ENCODE data around the gene WDR93. TPM values are rescaled to one million over a fixed set of nuclear protein-coding genes. Genes with fewer than 3 reads are reported as not detected.
A peak's percentile ranks its signal among the peaks of the same experiment; 100 is the strongest.

The WDR93 gene
- polyA plus RNA-seq, 4 donors: 0.09 to 0.19 TPM; not detected in 2

GRCh38 chr15:89649013-89649625, 41.5 kb upstream of the WDR93 start:
- H3K4me3 ChIP-seq (ENCODE audit: low read depth in 1 of 3, low read length in 3 of 3): no peak overlapping the region
- peaks cover 0 to 9% (median 0%) of the 10 kb centered on the region in 3 donors for H3K36me3 ChIP-seq (ENCODE audit: control insufficient read depth in 3 of 3, insufficient read depth in 2 of 3, low read depth in 1 of 3, low read length in 3 of 3)
- WGBS, 3 donors: 87 to 97% (median 94%) methylated on average over 35 to 37 of the region's 37 CpGs
- peaks cover 0 to 8% (median 2%) of the 10 kb centered on the region in 3 donors for H3K27me3 ChIP-seq (ENCODE audit: control insufficient read depth in 3 of 3, insufficient read depth in 3 of 3, low read length in 3 of 3)
- FAIRE-seq: no peak
- no peak overlapping the region for H3K27ac ChIP-seq (ENCODE audit: low read depth in 1 of 3, low read length in 2 of 3)
- no peaks in the 10 kb centered on the region for H3K9me3 ChIP-seq (ENCODE audit: control insufficient read depth in 2 of 2, insufficient read depth in 1 of 2, low read depth in 1 of 2, low read length in 1 of 2)
- no peaks in the 10 kb centered on the region for H3K4me1 ChIP-seq (ENCODE audit: control insufficient read depth in 3 of 3, insufficient read depth in 2 of 3, low read depth in 1 of 3, low read length in 2 of 3)
- no peak for DNase-seq

- FAIRE-seq (no peak), DNase-seq (no peak)
- H3K4me1 ChIP-seq (ENCODE audit: control insufficient read depth in 3 of 3, insufficient read depth in 2 of 3, low read depth in 1 of 3, low read length in 2 of 3): no peaks in the 10 kb centered on the region
- H3K4me3 ChIP-seq (ENCODE audit: low read depth in 1 of 3, low read length in 3 of 3): no peak overlapping the region
- WGBS, 3 donors: 92 to 95% (median 94%) methylated on average over 15 of the region's 15 CpGs
- peaks cover 0 to 9% (median 0%) of the 10 kb centered on the region in 3 donors for H3K36me3 ChIP-seq (ENCODE audit: control insufficient read depth in 3 of 3, insufficient read depth in 2 of 3, low read depth in 1 of 3, low read length in 3 of 3)
- no peak overlapping the region for H3K27ac ChIP-seq (ENCODE audit: low read depth in 1 of 3, low read length in 2 of 3)
- H3K9me3 ChIP-seq (ENCODE audit: control insufficient read depth in 2 of 2, insufficient read depth in 1 of 2, low read depth in 1 of 2, low read length in 1 of 2): no peaks in the 10 kb centered on the region
- peaks cover 0 to 14% (median 2%) of the 10 kb centered on the region in 3 donors for H3K27me3 ChIP-seq (ENCODE audit: control insufficient read depth in 3 of 3, insufficient read depth in 3 of 3, low read length in 3 of 3)
Observed at GRCh38 chr15:89649716-89650115, 40.9 kb upstream of the WDR93 start.

GRCh38 chr15:89652131-89652530, 38.5 kb upstream of the WDR93 start:
- no peaks in the 10 kb centered on the region for H3K4me1 ChIP-seq (ENCODE audit: control insufficient read depth in 3 of 3, insufficient read depth in 2 of 3, low read depth in 1 of 3, low read length in 2 of 3)
- peaks cover 0 to 31% (median 2%) of the 10 kb centered on the region in 3 donors for H3K27me3 ChIP-seq (ENCODE audit: control insufficient read depth in 3 of 3, insufficient read depth in 3 of 3, low read length in 3 of 3)
- WGBS, 3 donors: 72 to 86% (median 79%) methylated on average over 7 of the region's 7 CpGs
- no peaks in the 10 kb centered on the region for H3K9me3 ChIP-seq (ENCODE audit: control insufficient read depth in 2 of 2, insufficient read depth in 1 of 2, low read depth in 1 of 2, low read length in 1 of 2)
- no peak for FAIRE-seq
- DNase-seq: no peak
- H3K27ac ChIP-seq (ENCODE audit: low read depth in 1 of 3, low read length in 2 of 3): no peak overlapping the region
- no peaks in the 10 kb centered on the region for H3K36me3 ChIP-seq (ENCODE audit: control insufficient read depth in 3 of 3, insufficient read depth in 2 of 3, low read depth in 1 of 3, low read length in 3 of 3)
- no peak overlapping the region for H3K4me3 ChIP-seq (ENCODE audit: low read depth in 1 of 3, low read length in 3 of 3)

GRCh38 chr15:89652666-89653065, 37.9 kb upstream of the WDR93 start:
- Histone ChIP-seq H3K9me3 (ENCODE audit: control insufficient read depth in 2 of 2, insufficient read depth in 1 of 2, low read depth in 1 of 2, low read length in 1 of 2) (no peaks in the 10 kb centered on the region), H3K4me3 (ENCODE audit: low read depth in 1 of 3, low read length in 3 of 3) (no peak overlapping the region), H3K4me1 (ENCODE audit: control insufficient read depth in 3 of 3, insufficient read depth in 2 of 3, low read depth in 1 of 3, low read length in 2 of 3) (no peaks in the 10 kb centered on the region), H3K36me3 (ENCODE audit: control insufficient read depth in 3 of 3, insufficient read depth in 2 of 3, low read depth in 1 of 3, low read length in 3 of 3) (no peaks in the 10 kb centered on the region), H3K27me3 (ENCODE audit: control insufficient read depth in 3 of 3, insufficient read depth in 3 of 3, low read length in 3 of 3) (peaks cover 0 to 31% (median 2%) of the 10 kb centered on the region in 3 donors), H3K27ac (ENCODE audit: low read depth in 1 of 3, low read length in 2 of 3) (no peak overlapping the region)
- DNase-seq: no peak
- no peak for FAIRE-seq
- 75 to 80% (median 75%) methylated on average over 16 of the region's 16 CpGs for WGBS, 3 donors

- Histone ChIP-seq H3K9me3 (ENCODE audit: control insufficient read depth in 2 of 2, insufficient read depth in 1 of 2, low read depth in 1 of 2, low read length in 1 of 2) (no peaks in the 10 kb centered on the region), H3K36me3 (ENCODE audit: control insufficient read depth in 3 of 3, insufficient read depth in 2 of 3, low read depth in 1 of 3, low read length in 3 of 3) (no peaks in the 10 kb centered on the region), H3K4me1 (ENCODE audit: control insufficient read depth in 3 of 3, insufficient read depth in 2 of 3, low read depth in 1 of 3, low read length in 2 of 3) (no peaks in the 10 kb centered on the region), H3K4me3 (ENCODE audit: low read depth in 1 of 3, low read length in 3 of 3) (no peak overlapping the region), H3K27me3 (ENCODE audit: control insufficient read depth in 3 of 3, insufficient read depth in 3 of 3, low read length in 3 of 3) (peaks cover 0 to 31% (median 2%) of the 10 kb centered on the region in 3 donors), H3K27ac (ENCODE audit: low read depth in 1 of 3, low read length in 2 of 3) (no peak overlapping the region)
- FAIRE-seq: no peak
- 95 to 100% (median 100%) methylated on average over 2 of the region's 2 CpGs for WGBS, 3 donors
- no peak for DNase-seq
Observed at GRCh38 chr15:89653578-89653977, 37.0 kb upstream of the WDR93 start.

DNA sequence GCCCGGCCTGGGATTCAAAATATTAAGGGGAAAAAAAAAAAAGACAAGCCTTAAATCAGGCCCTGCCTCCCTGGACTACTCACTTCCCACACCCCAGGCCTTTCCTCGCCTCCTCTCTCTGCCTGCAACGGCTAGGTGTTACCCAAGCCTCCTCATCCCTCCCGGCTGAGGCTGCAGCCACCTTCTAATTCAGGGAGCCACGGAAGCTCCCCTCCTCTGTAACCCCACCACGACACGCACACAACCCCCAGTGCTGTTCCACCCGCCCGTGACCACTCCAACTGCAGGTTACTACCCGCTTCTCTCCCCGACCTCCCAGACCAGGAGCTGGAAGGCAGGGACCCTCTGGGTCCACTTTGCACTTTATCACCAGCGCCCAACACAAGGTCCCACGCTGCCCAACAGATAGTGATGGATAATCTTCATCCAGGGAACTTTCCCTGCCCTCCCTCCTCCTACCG, 36.3 kb upstream of the WDR93 start:
- Histone ChIP-seq H3K36me3 (ENCODE audit: control insufficient read depth in 3 of 3, insufficient read depth in 2 of 3, low read depth in 1 of 3, low read length in 3 of 3) (no peaks in the 10 kb centered on the region), H3K4me1 (ENCODE audit: control insufficient read depth in 3 of 3, insufficient read depth in 2 of 3, low read depth in 1 of 3, low read length in 2 of 3) (no peaks in the 10 kb centered on the region), H3K4me3 (ENCODE audit: low read depth in 1 of 3, low read length in 3 of 3) (peak overlapping the region; percentile 17 to 57 (median 50)), H3K27me3 (ENCODE audit: control insufficient read depth in 3 of 3, insufficient read depth in 3 of 3, low read length in 3 of 3) (peaks cover 0 to 31% (median 2%) of the 10 kb centered on the region in 3 donors), H3K27ac (ENCODE audit: low read depth in 1 of 3, low read length in 2 of 3) (no peak overlapping the region), H3K9me3 (ENCODE audit: control insufficient read depth in 2 of 2, insufficient read depth in 1 of 2, low read depth in 1 of 2, low read length in 1 of 2) (no peaks in the 10 kb centered on the region)
- FAIRE-seq: no peak
- DNase-seq: no peak
- WGBS, 3 donors: 41 to 58% (median 51%) methylated on average over 13 to 14 of the region's 14 CpGs

DNA sequence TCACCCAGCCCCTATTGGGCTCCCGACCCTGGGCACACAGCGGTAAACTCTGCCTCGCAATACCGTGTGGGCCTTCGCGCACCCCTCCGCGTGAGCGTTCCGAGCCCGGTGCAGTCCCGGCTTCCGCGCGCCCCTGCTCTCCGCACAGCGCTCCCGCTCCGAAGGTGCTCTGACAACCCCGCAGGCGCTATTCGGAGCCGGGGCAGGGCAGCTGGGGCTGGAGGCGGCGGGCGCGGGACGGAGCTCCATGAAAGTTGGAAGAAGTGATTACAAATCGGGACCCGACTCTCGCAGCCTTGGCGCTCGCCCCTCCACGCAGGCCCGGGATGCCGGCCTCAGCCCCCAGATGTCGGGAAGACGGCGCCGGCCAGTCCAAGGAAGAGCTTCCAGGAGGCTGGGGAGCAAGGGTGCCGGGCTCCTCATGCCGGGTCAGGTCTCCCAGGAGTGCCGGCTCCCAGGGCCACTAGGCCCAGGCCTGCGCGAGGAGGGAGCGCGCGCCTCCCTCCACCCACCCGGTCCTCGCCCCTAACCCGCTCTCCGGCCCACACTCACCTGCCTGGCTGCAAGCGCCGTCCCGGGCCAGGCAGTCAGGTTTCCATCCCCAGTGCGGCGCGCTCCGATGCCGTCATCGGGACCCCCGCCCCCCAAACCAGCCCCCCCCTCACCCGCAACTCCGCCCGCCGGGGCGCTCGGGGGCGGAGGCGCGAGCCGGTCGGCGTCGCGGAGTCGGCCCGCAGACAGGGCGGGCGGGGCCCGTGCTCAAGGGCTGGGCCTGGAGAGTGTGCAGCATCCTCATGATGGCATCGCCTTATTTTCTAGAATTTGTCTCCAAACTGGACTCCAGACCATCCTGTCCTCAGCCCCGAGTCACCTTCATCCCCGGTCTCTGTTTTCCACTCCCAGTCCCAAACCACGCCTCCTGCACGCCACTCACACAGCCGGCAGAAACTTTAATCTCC, 35.5 kb upstream of the WDR93 start, which contains the start of gene KIF7:
Gene KIF7 (minus strand): TSS at position 621 of the 959 bp plus-strand sequence. CDS start 2,537 bp downstream, outside the sequence.
- Histone ChIP-seq H3K36me3 (ENCODE audit: control insufficient read depth in 3 of 3, insufficient read depth in 2 of 3, low read depth in 1 of 3, low read length in 3 of 3) (no peaks in the 10 kb centered on the region), H3K27ac (ENCODE audit: low read depth in 1 of 3, low read length in 2 of 3) (no peak within 1 kb of the TSS), H3K27me3 (ENCODE audit: control insufficient read depth in 3 of 3, insufficient read depth in 3 of 3, low read length in 3 of 3) (peaks cover 0 to 31% (median 2%) of the 10 kb centered on the region in 3 donors), H3K9me3 (ENCODE audit: control insufficient read depth in 2 of 2, insufficient read depth in 1 of 2, low read depth in 1 of 2, low read length in 1 of 2) (no peaks in the 10 kb centered on the region), H3K4me1 (ENCODE audit: control insufficient read depth in 3 of 3, insufficient read depth in 2 of 3, low read depth in 1 of 3, low read length in 2 of 3) (no peaks in the 10 kb centered on the region), H3K4me3 (ENCODE audit: low read depth in 1 of 3, low read length in 3 of 3) (peak within 1 kb of the TSS; percentile 17 to 57 (median 50))
- DNase-seq (peak in 1 of 2 donors; percentile 51), FAIRE-seq (no peak)
- 1 to 2% (median 1%) methylated on average over 71 to 87 of the region's 87 CpGs for WGBS, 3 donors

DNA sequence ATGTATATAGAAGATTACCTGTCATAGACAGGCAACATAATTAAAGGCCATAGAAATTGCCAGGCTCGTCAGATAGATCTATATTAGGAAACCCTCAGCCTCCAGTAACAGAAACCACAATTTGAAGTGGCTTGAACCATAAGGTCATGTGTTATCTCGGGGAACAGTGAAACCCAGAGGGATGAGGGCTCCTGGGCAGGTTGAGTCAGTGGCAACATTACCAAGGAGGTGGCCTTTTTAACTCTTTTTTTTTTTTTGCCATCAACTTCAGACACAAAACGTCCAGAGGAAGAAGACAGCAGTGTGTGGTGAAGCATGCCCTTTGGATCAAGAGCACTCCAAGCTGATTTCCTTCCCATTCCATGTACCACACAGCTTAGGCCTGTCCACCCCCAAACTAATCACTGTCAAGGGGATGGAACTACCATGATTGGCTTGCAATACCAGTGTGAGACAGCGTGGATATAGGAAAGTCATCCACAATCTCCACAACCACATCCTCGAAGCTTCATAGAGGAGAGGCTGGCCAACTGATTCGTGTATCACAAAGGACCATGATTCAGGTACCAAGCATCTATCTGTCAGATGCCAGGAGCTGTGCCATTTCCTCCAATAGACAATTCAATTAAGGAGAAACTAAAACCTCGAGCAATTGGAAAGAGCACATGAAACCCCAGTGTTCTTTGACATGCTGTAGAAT, 34.3 kb upstream of the WDR93 start:
- FAIRE-seq (no peak), DNase-seq (no peak)
- no peaks in the 10 kb centered on the region for H3K36me3 ChIP-seq (ENCODE audit: control insufficient read depth in 3 of 3, insufficient read depth in 2 of 3, low read depth in 1 of 3, low read length in 3 of 3)
- H3K9me3 ChIP-seq (ENCODE audit: control insufficient read depth in 2 of 2, insufficient read depth in 1 of 2, low read depth in 1 of 2, low read length in 1 of 2): no peaks in the 10 kb centered on the region
- no peak overlapping the region for H3K27ac ChIP-seq (ENCODE audit: low read depth in 1 of 3, low read length in 2 of 3)
- WGBS, 3 donors: 73 to 77% (median 77%) methylated on average over 7 of the region's 7 CpGs
- peaks cover 0 to 36% (median 2%) of the 10 kb centered on the region in 3 donors for H3K27me3 ChIP-seq (ENCODE audit: control insufficient read depth in 3 of 3, insufficient read depth in 3 of 3, low read length in 3 of 3)
- no peak overlapping the region for H3K4me3 ChIP-seq (ENCODE audit: low read depth in 1 of 3, low read length in 3 of 3)
- no peaks in the 10 kb centered on the region for H3K4me1 ChIP-seq (ENCODE audit: control insufficient read depth in 3 of 3, insufficient read depth in 2 of 3, low read depth in 1 of 3, low read length in 2 of 3)

All from small intestine (tissue), 7 donors.